ENCODE results near the gene L1TD1. TPM values are rescaled to one million over a fixed set of nuclear protein-coding genes. Genes with fewer than 3 reads are reported as not detected.

Gene L1TD1
- total RNA-seq, 2 donors from 2014 or later: 0.27 to 4.7 TPM

DNA sequence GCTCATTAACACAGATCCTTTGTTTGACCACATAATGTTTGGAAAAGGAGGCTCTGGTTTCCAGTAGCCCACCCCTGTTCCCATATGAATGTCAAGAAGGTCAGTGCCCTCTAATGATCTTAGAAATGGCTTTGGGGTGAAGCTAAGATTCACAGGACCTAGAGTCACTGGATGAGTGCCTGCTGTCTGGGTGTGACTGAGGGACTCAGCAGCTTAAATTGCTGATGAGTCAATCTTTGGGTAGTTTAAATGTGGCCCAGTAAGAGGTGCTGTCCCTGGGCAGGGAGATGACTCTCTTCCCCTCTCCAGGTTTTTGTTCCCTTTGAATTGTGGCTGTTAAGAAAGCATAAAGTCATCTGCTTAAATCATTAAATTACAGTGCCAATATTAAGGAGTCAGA lies 50.6 kb downstream of the L1TD1 start:
- intact Hi-C loops (cut with DNase I): no loop called here
- Histone ChIP-seq H3K9me3 (no peaks in the 10 kb centered on the region), H3K36me3 (no peaks in the 10 kb centered on the region)

DNA sequence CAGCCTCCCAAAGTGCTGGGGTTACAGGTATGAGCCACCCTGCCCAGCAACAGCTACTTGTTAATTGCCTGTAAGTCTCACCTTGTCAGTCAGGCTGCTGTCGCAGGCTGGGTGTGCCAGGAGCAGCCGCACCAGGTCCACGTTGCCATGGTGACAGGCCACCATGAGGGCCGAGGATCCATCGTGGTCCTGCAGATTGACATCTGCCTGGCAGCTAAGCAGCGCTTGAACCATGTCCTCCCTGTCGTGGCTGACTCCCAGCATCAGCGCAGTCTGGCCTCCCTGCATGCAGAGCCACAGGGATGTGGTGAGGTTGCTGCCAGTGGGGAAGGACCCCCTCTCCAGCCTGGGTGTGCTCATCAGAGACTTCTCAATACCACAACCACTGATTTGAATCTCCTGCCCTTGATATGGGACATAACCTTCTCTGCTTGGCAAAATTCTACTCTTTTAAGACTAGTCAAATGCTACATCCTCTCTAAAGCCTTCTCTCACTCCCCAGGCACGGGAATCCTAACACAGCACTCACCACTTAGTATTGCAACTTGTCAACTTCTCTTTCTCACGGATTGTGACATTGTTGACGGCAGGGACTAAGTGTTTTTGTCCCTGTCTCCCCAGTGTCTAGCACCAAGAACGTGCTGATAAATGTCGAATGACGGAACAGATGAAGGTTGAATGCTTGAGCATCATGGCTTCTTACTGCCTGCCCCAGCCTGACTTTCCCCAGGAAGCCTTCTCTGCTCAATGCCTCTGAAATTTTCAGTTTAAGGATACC lies 52.9 kb downstream of the L1TD1 start:
- Histone ChIP-seq H3K4me3 (no peak overlapping the region), H3K4me1 (replicated peaks) (no peaks in the 10 kb centered on the region), H3K27ac (no peak overlapping the region), H3K36me3 (no peaks in the 10 kb centered on the region), H3K27me3 (replicated peaks; ENCODE audit: insufficient read depth) (no peaks in the 10 kb centered on the region), H3K9me3 (no peaks in the 10 kb centered on the region)
- intact Hi-C loops (cut with DNase I): no loop called here
- WGBS: 72% methylated on average over 14 of the region's 14 CpGs
- TF ChIP-seq POLR2A (IDR thresholded peaks at IDR 0.05) (no peak), POLR2AphosphoS5 (IDR thresholded peaks at IDR 0.05) (no peak)
- TF ChIP-seq, protein P1, sequence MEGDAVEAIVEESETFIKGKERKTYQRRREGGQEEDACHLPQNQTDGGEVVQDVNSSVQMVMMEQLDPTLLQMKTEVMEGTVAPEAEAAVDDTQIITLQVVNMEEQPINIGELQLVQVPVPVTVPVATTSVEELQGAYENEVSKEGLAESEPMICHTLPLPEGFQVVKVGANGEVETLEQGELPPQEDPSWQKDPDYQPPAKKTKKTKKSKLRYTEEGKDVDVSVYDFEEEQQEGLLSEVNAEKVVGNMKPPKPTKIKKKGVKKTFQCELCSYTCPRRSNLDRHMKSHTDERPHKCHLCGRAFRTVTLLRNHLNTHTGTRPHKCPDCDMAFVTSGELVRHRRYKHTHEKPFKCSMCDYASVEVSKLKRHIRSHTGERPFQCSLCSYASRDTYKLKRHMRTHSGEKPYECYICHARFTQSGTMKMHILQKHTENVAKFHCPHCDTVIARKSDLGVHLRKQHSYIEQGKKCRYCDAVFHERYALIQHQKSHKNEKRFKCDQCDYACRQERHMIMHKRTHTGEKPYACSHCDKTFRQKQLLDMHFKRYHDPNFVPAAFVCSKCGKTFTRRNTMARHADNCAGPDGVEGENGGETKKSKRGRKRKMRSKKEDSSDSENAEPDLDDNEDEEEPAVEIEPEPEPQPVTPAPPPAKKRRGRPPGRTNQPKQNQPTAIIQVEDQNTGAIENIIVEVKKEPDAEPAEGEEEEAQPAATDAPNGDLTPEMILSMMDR (IDR thresholded peaks at IDR 0.05): no peak
- no peak for DNase-seq (ENCODE audit: low spot score)

More for the DNA sequence above, 50.6 kb downstream of the L1TD1 start:
- Histone ChIP-seq H3K4me1 (replicated peaks) (peaks cover 4% of the 10 kb centered on the region), H3K27me3 (replicated peaks; ENCODE audit: insufficient read depth) (no peaks in the 10 kb centered on the region), H3K4me3 (no peak overlapping the region), H3K27ac (no peak overlapping the region)
- TF ChIP-seq, protein P1 (IDR thresholded peaks at IDR 0.05): no peak
- TF ChIP-seq POLR2A (IDR thresholded peaks at IDR 0.05): no peak
- no peak for TF ChIP-seq POLR2AphosphoS5 (IDR thresholded peaks at IDR 0.05)
- no peak for DNase-seq (ENCODE audit: low spot score)

DNA sequence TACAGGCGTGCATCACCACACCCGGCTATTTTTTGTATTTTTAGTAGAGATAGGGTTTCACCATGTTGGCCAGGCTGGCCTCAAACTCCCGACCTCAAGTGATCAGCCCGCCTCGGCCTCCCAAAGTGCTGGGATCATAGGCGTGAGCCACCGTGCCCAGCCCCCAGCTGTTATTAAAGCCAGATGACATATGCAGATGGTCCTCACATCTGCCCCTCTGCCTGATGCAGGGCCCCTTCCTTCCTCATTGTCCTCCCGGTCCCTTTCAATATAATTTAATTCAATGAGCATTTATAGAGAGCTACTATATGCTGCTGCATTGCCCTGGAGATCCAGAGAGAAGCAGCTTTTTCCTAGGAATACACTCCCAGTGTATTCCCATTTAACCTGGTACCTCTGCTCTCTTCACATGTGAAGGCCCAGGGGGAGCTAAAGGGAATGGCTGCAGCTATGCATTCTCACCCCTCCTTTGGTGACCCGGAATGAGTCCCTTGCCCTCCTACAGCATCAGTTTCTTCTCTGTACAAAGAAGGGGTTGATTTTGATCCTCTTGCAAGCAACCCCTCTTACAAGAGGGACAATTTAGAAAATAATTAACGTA lies 55.6 kb downstream of the L1TD1 start:
- H3K36me3 ChIP-seq: no peaks in the 10 kb centered on the region
- no peaks in the 10 kb centered on the region for H3K4me1 ChIP-seq (replicated peaks)
- TF ChIP-seq, protein P1 (IDR thresholded peaks at IDR 0.05): no peak
- no peak for TF ChIP-seq POLR2A (IDR thresholded peaks at IDR 0.05)
- TF ChIP-seq POLR2AphosphoS5 (IDR thresholded peaks at IDR 0.05): no peak
- H3K27ac ChIP-seq: no peak overlapping the region
- 77% methylated on average over 10 of the region's 10 CpGs for WGBS
- intact Hi-C loops (cut with DNase I): no loop called here
- no peak overlapping the region for H3K4me3 ChIP-seq
- no peak for DNase-seq (ENCODE audit: low spot score)
- no peaks in the 10 kb centered on the region for H3K9me3 ChIP-seq
- H3K27me3 ChIP-seq (replicated peaks; ENCODE audit: insufficient read depth): no peaks in the 10 kb centered on the region

DNA sequence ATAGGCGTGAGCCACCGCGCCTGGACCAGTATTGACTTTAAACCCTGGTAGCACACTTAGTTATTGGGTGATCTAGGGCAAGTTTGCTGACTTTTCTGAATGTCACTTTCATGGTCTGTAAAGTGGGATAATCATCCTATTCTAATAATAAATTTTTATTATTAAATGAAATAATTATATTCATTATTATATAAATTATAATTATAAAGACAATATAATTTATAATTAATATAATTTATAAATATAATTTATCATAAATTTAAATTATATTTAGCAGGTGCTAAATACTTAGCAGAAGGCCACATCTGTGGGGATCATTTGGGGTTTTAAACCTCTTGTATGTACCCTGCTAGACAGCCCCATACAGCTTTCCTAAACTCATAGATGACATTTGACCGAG lies 64.9 kb downstream of the L1TD1 start:
- no peak overlapping the region for H3K27ac ChIP-seq
- no peak for DNase-seq (ENCODE audit: low spot score)
- intact Hi-C loops (cut with DNase I): no loop called here
- no peaks in the 10 kb centered on the region for H3K9me3 ChIP-seq
- no peaks in the 10 kb centered on the region for H3K36me3 ChIP-seq
- H3K4me1 ChIP-seq (replicated peaks): no peaks in the 10 kb centered on the region
- no peak for TF ChIP-seq POLR2A (IDR thresholded peaks at IDR 0.05)
- TF ChIP-seq, protein P1 (IDR thresholded peaks at IDR 0.05): no peak
- no peak for TF ChIP-seq POLR2AphosphoS5 (IDR thresholded peaks at IDR 0.05)
- no peak overlapping the region for H3K4me3 ChIP-seq
- no peaks in the 10 kb centered on the region for H3K27me3 ChIP-seq (replicated peaks; ENCODE audit: insufficient read depth)
- 97% methylated on average over 4 of the region's 4 CpGs for whole genome bisulfite sequencing

DNA sequence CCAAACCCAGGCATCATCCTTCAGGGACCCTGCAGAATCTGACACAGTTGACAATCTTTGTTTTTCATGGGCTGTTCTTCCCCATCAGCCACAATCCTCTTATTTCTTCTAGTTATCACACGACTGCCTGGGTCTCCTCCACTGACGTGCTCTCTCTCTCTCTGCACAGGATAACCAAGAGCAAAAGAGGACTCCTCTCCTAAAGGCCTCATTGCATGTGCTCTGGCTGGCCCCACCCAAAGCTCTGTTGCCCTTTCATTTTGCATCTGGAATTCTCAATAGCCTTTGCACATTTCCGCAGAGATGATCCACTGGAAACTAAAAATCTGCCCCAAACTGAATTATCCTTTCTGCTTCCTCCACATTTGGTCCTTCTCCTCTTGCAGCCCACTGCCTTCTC lies 66.0 kb downstream of the L1TD1 start:
- Histone ChIP-seq H3K27ac (no peak overlapping the region), H3K36me3 (no peaks in the 10 kb centered on the region), H3K27me3 (replicated peaks; ENCODE audit: insufficient read depth) (no peaks in the 10 kb centered on the region), H3K4me1 (replicated peaks) (no peaks in the 10 kb centered on the region), H3K9me3 (no peaks in the 10 kb centered on the region), H3K4me3 (no peak overlapping the region)
- DNase-seq (ENCODE audit: low spot score): no peak
- intact Hi-C loops (cut with DNase I): no loop called here
- no peak for TF ChIP-seq POLR2A (IDR thresholded peaks at IDR 0.05)
- no peak for TF ChIP-seq POLR2AphosphoS5 (IDR thresholded peaks at IDR 0.05)
- TF ChIP-seq, protein P1 (IDR thresholded peaks at IDR 0.05): no peak
- WGBS: 94% methylated on average over 3 of the region's 3 CpGs
